ENCODE results near the gene FAM107B. TPM values are rescaled to one million over a fixed set of nuclear protein-coding genes. Genes with fewer than 3 reads are reported as not detected.

Gene FAM107B
- total RNA-seq, 1 experiment from 2014 or later = 41.6 TPM

DNA sequence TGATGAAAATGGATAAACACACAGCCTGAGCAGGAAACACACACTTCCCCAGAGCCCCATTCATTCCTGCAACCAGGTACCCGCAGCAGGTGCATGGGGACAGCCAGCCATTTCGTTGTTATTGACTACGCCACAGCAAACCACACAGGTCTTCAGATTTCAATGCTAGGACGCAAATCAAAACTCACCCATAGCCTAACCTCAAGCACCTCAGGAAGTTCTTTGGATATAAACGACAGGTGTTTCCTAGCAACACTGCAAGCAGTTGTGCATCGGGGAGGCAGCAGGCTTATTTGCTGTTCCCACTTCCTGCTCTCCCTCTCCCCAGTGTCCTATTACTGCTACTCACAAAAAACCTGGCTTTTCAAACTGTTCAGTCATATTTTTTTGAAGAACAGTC, 267.5 kb downstream of the FAM107B start:
- ChIA-PET CTCF (no interaction called here), POLR2A (no interaction called here)
- no peaks in the 10 kb centered on the region for H3K9me3 ChIP-seq (ENCODE audit: control insufficient read depth in 1 of 2, insufficient read depth in 1 of 2, low read depth in 1 of 2, low read length in 2 of 2)

More for the DNA sequence above, 267.5 kb downstream of the FAM107B start:
- H3K4me2 ChIP-seq (ENCODE audit: low read length) = no peak overlapping the region
- DNase-seq (ENCODE audit: low read depth, low spot score) (no peak), ATAC-seq (no peak)
- no peak overlapping the region for H2AFZ ChIP-seq (ENCODE audit: low read depth, low read length, poor library complexity, severe bottlenecking)
- no peaks in the 10 kb centered on the region for H3K4me1 ChIP-seq (ENCODE audit: control insufficient read depth in 1 of 2, insufficient read depth in 2 of 2, low read length in 2 of 2)
- BruUV-seq (replicated peaks) = no TSS peak
- H3K27me3 ChIP-seq (ENCODE audit: insufficient read depth, low read length) = peaks cover 10% of the 10 kb centered on the region
- H3K9me2 ChIP-seq (ENCODE audit: insufficient read depth) = no peaks in the 10 kb centered on the region
- TF ChIP-seq, protein P1, sequence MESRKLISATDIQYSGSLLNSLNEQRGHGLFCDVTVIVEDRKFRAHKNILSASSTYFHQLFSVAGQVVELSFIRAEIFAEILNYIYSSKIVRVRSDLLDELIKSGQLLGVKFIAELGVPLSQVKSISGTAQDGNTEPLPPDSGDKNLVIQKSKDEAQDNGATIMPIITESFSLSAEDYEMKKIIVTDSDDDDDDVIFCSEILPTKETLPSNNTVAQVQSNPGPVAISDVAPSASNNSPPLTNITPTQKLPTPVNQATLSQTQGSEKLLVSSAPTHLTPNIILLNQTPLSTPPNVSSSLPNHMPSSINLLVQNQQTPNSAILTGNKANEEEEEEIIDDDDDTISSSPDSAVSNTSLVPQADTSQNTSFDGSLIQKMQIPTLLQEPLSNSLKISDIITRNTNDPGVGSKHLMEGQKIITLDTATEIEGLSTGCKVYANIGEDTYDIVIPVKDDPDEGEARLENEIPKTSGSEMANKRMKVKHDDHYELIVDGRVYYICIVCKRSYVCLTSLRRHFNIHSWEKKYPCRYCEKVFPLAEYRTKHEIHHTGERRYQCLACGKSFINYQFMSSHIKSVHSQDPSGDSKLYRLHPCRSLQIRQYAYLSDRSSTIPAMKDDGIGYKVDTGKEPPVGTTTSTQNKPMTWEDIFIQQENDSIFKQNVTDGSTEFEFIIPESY (IDR thresholded peaks at IDR 0.05; ENCODE audit: extremely low read depth, insufficient replicate concordance, low read length) = no peak
- TF ChIP-seq TCF7L2 (IDR thresholded peaks at IDR 0.05; ENCODE audit: borderline replicate concordance, extremely low read depth, insufficient read depth, insufficient read length) (no peak), ZNF274 (IDR thresholded peaks at IDR 0.05; ENCODE audit: low read depth, low read length) (no peak), POLR2A (IDR thresholded peaks at IDR 0.05; ENCODE audit: borderline replicate concordance, extremely low read depth, insufficient read depth, insufficient read length) (no peak), EZH2phosphoT487 (IDR thresholded peaks at IDR 0.05; ENCODE audit: borderline replicate concordance) (no peak), ELF1 (IDR thresholded peaks at IDR 0.05; ENCODE audit: borderline replicate concordance, low read depth) (no peak), FOSL1 (IDR thresholded peaks at IDR 0.05; ENCODE audit: low read depth) (no peak), YY1 (IDR thresholded peaks at IDR 0.05; ENCODE audit: extremely low read depth, insufficient replicate concordance, low read depth, low read length) (no peak), JUND (IDR thresholded peaks at IDR 0.05) (no peak), EGR1 (IDR thresholded peaks at IDR 0.05; ENCODE audit: low read depth) (no peak), EZH2 (IDR thresholded peaks at IDR 0.05) (no peak), CBX3 (IDR thresholded peaks at IDR 0.05; ENCODE audit: low read depth) (no peak), SP1 (IDR thresholded peaks at IDR 0.05; ENCODE audit: low read depth) (no peak), RAD21 (IDR thresholded peaks at IDR 0.05; ENCODE audit: low read depth) (no peak)
- TF ChIP-seq, protein P2, sequence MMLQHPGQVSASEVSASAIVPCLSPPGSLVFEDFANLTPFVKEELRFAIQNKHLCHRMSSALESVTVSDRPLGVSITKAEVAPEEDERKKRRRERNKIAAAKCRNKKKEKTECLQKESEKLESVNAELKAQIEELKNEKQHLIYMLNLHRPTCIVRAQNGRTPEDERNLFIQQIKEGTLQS (IDR thresholded peaks at IDR 0.05) = no peak
- TF ChIP-seq, protein P3, sequence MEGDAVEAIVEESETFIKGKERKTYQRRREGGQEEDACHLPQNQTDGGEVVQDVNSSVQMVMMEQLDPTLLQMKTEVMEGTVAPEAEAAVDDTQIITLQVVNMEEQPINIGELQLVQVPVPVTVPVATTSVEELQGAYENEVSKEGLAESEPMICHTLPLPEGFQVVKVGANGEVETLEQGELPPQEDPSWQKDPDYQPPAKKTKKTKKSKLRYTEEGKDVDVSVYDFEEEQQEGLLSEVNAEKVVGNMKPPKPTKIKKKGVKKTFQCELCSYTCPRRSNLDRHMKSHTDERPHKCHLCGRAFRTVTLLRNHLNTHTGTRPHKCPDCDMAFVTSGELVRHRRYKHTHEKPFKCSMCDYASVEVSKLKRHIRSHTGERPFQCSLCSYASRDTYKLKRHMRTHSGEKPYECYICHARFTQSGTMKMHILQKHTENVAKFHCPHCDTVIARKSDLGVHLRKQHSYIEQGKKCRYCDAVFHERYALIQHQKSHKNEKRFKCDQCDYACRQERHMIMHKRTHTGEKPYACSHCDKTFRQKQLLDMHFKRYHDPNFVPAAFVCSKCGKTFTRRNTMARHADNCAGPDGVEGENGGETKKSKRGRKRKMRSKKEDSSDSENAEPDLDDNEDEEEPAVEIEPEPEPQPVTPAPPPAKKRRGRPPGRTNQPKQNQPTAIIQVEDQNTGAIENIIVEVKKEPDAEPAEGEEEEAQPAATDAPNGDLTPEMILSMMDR (IDR thresholded peaks at IDR 0.05 in 2 of 3, conservative IDR thresholded peaks at IDR 0.05 in 1 of 3; ENCODE audit: borderline replicate concordance in 1 of 3, insufficient read depth in 1 of 3, low read depth in 2 of 3, low read length in 2 of 3) = no peak
- H3K36me3 ChIP-seq (ENCODE audit: control insufficient read depth in 1 of 2, insufficient read depth in 2 of 2, low read length in 2 of 2) = no peaks in the 10 kb centered on the region
- H3K4me3 ChIP-seq (replicated peaks in 1 of 2; ENCODE audit: low read depth in 1 of 2, low read length in 2 of 2) = no peak overlapping the region
- H3K9ac ChIP-seq (ENCODE audit: low read length) = no peak overlapping the region
- intact Hi-C loops (cut with micrococcal nuclease) = no loop called here
- H3K27ac ChIP-seq (ENCODE audit: low read depth, low read length) = no peak overlapping the region
- H3K79me2 ChIP-seq (ENCODE audit: insufficient read depth, low read length) = no peaks in the 10 kb centered on the region
- RAD21 ChIA-PET (ENCODE audit: low non-redundant PET in 1 of 2, low total read pairs in 2 of 2, uncharacterized antibody in 2 of 2, unreplicated experiment in 2 of 2) = no interaction called here
- no peaks in the 10 kb centered on the region for H4K20me1 ChIP-seq (ENCODE audit: insufficient read depth)
